ENCODE data around the gene C9orf72. TPM values are rescaled to one million over a fixed set of nuclear protein-coding genes. Genes with fewer than 3 reads are reported as not detected.

Gene C9orf72
- polyA plus RNA-seq, 3 donors from 2014 or later: 4.5 to 11.6 (median 7.6) TPM

DNA sequence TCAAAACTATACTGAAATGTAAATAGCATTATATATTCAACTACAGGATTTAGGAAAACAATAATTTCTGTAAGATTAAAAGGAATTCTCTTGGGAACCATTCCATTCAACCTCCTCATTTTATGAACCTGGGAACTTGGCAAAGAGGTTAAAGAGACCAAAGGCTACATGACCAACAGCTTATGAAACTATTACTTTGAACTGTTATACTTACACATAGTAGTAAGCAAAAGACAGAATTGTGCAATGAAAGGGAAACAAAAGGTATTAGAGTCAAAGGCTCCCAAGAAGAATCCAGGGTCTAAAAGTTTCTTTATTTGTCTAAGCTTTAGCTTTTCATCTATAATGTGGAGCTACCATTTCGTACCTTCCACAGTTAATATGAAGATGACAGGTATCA, 7.2 kb downstream of the C9orf72 start:
- Mint-ChIP-seq H3K36me3 (peaks cover 8 to 24% (median 14%) of the 10 kb centered on the region in 3 donors), H3K4me3 (no peak overlapping the region), H3K27ac (no peak overlapping the region), H3K4me1 (peaks cover 3 to 11% of the 10 kb centered on the region in 2 donors), H3K27me3 (ENCODE audit: low read depth in 3 of 3) (no peaks in the 10 kb centered on the region), H3K9me3 (no peaks in the 10 kb centered on the region)
- no peak for DNase-seq

DNA sequence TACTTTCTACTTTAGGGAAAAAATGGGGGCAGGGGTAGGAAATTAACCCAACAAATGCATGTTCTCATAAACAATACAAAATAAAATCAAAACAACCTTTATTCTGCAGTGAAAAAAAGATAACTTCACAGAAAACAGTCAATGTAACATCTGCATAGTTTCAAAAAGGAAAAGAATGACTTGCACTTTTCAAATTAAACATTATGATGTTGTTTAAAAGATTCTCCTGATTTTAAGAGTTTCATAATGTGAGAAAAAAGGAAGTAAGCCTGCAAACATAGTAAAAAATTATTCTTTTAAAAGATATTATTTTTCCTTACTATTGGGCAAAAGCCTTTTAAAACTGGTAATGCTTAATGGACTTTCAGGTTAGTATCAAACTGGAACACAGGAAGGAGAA, 7.6 kb downstream of the C9orf72 start:
- H3K36me3 Mint-ChIP-seq: peaks cover 8 to 28% (median 14%) of the 10 kb centered on the region in 3 donors
- peaks cover 3 to 11% of the 10 kb centered on the region in 2 donors for H3K4me1 Mint-ChIP-seq
- H3K4me3 Mint-ChIP-seq: no peak overlapping the region
- no peak overlapping the region for H3K27ac Mint-ChIP-seq
- no peaks in the 10 kb centered on the region for H3K27me3 Mint-ChIP-seq (ENCODE audit: low read depth in 3 of 3)
- no peak for DNase-seq
- H3K9me3 Mint-ChIP-seq: no peaks in the 10 kb centered on the region

DNA sequence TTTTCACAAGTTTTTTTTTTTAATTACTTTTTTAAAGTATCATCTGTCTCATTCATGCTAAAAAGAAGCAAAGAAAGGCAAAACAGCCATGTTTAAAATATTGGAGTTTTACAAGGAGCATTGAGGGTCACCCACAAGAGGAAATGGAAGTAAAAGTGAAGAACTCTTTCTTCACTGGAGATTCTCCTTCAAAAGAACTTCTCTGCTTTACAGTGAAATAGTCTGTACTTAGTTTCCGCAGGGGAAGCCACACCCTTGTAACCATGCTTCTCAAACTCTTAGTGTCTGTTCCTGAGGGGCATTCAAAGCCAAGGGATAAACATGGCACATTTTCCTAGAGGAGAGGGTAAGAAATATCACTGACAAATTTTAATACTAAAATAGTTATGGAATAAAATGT, 8.6 kb downstream of the C9orf72 start:
- no peaks in the 10 kb centered on the region for H3K27me3 Mint-ChIP-seq (ENCODE audit: low read depth in 3 of 3)
- no peaks in the 10 kb centered on the region for H3K9me3 Mint-ChIP-seq
- no peak overlapping the region for H3K4me3 Mint-ChIP-seq

DNA sequence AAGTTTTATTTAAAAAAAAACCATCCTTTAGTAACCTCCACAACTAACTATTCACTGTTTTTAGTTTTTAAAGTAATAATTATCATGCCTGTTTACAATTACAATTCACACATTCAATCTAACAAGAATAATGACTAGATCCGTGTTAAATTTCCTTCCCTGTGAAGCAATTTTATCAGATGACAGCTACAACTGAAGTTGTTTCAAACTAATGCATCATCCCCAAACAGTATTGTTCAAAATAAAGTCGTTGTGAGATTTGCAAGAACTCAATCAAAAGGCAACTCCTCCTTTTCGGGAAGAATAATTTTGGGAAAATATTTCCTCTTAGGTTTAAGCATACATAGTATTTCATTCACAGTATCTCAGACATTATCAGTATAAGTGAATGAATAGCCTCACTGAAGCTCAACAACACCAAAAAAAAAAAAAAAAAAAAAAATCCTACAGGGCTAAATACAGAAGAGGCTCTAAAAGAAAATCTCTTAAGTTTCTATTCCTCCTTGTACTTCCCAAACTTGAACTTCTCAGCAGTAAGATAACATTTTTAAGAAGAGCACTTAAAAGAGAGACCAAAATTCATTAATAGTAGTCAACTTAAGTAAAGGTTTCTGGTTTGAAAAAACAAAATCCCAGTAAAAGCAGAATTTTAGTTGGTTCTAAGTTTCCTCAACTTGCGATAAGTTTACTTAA, 9.4 kb downstream of the C9orf72 start:
- H3K27me3 Mint-ChIP-seq (ENCODE audit: low read depth in 3 of 3): no peaks in the 10 kb centered on the region
- H3K4me1 Mint-ChIP-seq: peaks cover 3 to 11% of the 10 kb centered on the region in 2 donors
- no peak overlapping the region for H3K4me3 Mint-ChIP-seq
- no peak overlapping the region for H3K27ac Mint-ChIP-seq
- H3K9me3 Mint-ChIP-seq: no peaks in the 10 kb centered on the region
- peaks cover 8 to 28% (median 14%) of the 10 kb centered on the region in 3 donors for H3K36me3 Mint-ChIP-seq
- no peak for DNase-seq

More for the DNA sequence above, 8.6 kb downstream of the C9orf72 start:
- peaks cover 3 to 11% of the 10 kb centered on the region in 2 donors for H3K4me1 Mint-ChIP-seq
- no peak overlapping the region for H3K27ac Mint-ChIP-seq
- peaks cover 8 to 28% (median 14%) of the 10 kb centered on the region in 3 donors for H3K36me3 Mint-ChIP-seq
- DNase-seq: no peak

DNA sequence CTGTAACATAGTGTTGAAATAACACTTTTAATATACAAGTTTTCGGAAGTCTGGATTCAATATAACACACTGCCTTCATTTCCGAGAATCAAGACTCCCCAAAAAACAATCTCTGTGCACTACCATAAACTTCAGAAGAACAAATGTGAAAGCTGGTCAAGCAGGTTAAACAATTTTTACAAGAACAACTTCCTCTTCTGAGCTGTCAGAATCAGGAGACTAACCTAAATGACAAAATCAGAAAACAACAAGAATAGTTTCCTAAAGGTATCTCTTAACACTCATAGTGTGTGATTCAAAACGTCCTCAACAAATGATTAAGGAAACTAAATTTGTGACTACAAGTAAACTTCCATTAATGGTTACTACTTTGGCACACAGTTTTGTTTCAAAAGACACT, 11.6 kb downstream of the C9orf72 start:
- no peak overlapping the region for H3K27ac Mint-ChIP-seq
- peaks cover 3 to 11% of the 10 kb centered on the region in 2 donors for H3K4me1 Mint-ChIP-seq
- no peaks in the 10 kb centered on the region for H3K9me3 Mint-ChIP-seq
- peaks cover 5 to 25% (median 11%) of the 10 kb centered on the region in 3 donors for H3K36me3 Mint-ChIP-seq
- no peak for DNase-seq
- H3K27me3 Mint-ChIP-seq (ENCODE audit: low read depth in 3 of 3): no peaks in the 10 kb centered on the region
- H3K4me3 Mint-ChIP-seq: no peak overlapping the region

DNA sequence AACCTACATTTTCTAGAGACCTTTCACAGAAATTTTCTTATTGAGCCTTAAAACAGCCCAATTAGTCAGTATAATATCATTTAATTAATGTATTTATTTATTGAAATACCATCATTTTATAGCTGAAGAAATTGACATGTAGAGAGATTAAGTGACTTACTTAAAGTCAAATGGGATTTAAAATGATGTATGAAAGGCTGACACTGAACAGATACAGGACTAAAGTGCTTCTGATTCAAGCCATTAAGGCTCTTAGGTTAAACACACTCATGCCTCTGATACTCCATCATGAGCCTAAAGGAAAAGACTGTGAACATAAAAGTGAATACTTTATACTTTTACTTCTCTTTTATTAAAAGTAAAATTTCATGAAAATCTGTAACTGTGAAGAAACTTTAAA, 12.8 kb downstream of the C9orf72 start:
- H3K9me3 Mint-ChIP-seq: no peaks in the 10 kb centered on the region
- peaks cover 3 to 11% of the 10 kb centered on the region in 2 donors for H3K4me1 Mint-ChIP-seq
- DNase-seq: no peak
- peaks cover 6 to 23% (median 7%) of the 10 kb centered on the region in 3 donors for H3K36me3 Mint-ChIP-seq
- H3K27ac Mint-ChIP-seq: no peak overlapping the region
- H3K27me3 Mint-ChIP-seq (ENCODE audit: low read depth in 3 of 3): no peaks in the 10 kb centered on the region
- H3K4me3 Mint-ChIP-seq: no peak overlapping the region

DNA sequence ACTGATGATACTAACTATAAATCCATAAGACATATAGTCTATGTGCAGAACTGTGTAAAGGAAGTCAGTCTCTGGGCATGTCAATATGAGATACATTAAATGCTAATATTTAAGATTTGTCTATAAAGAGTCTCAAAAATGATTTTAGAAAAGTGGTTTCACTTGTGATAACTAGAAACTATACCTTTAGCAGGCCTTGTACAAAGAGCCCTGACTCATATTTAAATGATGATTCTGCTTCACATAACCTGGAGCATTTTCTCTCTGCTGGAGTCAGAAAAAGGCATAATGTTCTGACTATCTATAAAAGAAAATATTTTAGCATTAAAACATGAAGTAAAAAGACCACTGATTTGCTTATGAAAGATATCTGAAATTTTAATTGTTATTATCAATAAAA, 15.0 kb downstream of the C9orf72 start:
- Mint-ChIP-seq H3K9me3 (no peaks in the 10 kb centered on the region), H3K27ac (no peak overlapping the region), H3K4me3 (no peak overlapping the region), H3K36me3 (peaks cover 10 to 35% (median 24%) of the 10 kb centered on the region in 3 donors), H3K27me3 (ENCODE audit: low read depth in 3 of 3) (peaks cover 0 to under 1% (median 0%) of the 10 kb centered on the region in 3 donors), H3K4me1 (no peaks in the 10 kb centered on the region)
- no peak for DNase-seq

DNA sequence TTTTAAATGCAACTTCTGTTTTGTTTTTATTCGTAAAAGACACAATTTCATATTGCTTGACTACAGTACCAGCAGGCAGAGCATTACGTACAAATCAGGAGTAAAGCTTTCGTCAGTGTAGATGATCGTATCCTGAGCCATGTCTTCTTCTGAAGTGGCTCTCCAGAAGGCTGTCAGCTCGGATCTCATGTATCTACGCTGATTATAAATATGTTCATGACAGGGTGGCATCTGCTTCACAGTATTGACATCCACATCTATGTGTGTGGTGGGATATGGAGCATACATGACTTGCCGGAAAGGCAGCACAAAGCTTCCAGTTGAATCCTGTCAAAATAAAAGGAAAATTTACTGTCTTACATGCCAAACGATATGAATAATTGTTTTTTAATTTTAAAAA, 16.8 kb downstream of the C9orf72 start:
- Mint-ChIP-seq H3K4me1 (no peaks in the 10 kb centered on the region), H3K9me3 (no peaks in the 10 kb centered on the region), H3K4me3 (no peak overlapping the region), H3K27me3 (ENCODE audit: low read depth in 3 of 3) (peaks cover 0 to 2% (median 0%) of the 10 kb centered on the region in 3 donors), H3K27ac (no peak overlapping the region), H3K36me3 (peaks cover 10 to 38% (median 28%) of the 10 kb centered on the region in 3 donors)
- no peak for DNase-seq

DNA sequence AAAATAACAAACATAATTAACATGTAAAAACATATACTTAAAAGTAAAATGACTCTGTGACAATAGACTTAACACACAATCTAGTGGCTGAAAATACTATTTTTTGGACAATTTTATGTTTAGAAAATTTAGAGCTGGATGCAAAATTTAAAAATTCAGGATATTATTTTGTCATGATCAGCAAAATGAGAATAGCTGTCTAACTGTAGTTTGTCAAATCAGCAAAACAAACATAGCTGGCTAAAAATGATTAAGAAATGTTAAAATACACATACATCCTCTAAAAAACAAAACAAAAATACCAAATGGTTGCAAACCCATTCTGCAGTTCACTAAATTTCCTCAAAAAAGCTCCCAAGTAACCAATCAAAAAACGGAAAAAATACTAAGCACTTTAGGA, 18.6 kb downstream of the C9orf72 start:
- no peak overlapping the region for H3K27ac Mint-ChIP-seq
- H3K4me1 Mint-ChIP-seq: no peaks in the 10 kb centered on the region
- H3K9me3 Mint-ChIP-seq: no peaks in the 10 kb centered on the region
- peaks cover 14 to 40% (median 28%) of the 10 kb centered on the region in 3 donors for H3K36me3 Mint-ChIP-seq
- no peak overlapping the region for H3K4me3 Mint-ChIP-seq
- H3K27me3 Mint-ChIP-seq (ENCODE audit: low read depth in 3 of 3): peaks cover 0 to 2% (median 0%) of the 10 kb centered on the region in 3 donors
- no peak for DNase-seq

DNA sequence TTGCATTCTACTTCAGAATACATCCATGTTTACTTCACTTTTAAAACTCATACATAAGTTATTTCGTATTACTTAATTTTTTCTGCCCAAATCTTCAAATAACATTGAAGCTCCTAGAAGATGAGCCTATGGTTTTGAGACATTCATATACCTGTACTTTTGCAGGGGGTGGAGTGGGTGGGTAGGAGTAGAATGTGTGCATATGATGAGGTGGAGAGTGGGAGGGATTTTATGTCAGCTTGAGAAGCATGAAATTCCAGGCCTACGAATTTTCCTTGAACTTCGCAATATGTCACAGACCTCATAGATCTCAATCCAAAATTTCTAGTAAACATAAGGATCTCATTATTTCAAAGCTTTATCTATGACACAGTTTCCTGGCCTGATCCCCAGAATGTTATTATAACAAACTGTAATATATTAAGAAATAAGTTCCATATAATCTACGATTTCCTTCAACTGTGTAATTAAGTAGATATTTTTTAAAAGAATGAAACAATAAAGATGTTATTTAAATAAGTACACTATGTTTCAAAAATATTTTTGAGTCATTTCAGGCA, 24.0 kb downstream of the C9orf72 start:
- peaks cover 22 to 41% (median 22%) of the 10 kb centered on the region in 3 donors for H3K36me3 Mint-ChIP-seq
- H3K9me3 Mint-ChIP-seq: no peaks in the 10 kb centered on the region
- peaks cover 0 to 2% (median 0%) of the 10 kb centered on the region in 3 donors for H3K27me3 Mint-ChIP-seq (ENCODE audit: low read depth in 3 of 3)
- DNase-seq: no peak
- no peak overlapping the region for H3K4me3 Mint-ChIP-seq
- no peak overlapping the region for H3K27ac Mint-ChIP-seq
- no peaks in the 10 kb centered on the region for H3K4me1 Mint-ChIP-seq

DNA sequence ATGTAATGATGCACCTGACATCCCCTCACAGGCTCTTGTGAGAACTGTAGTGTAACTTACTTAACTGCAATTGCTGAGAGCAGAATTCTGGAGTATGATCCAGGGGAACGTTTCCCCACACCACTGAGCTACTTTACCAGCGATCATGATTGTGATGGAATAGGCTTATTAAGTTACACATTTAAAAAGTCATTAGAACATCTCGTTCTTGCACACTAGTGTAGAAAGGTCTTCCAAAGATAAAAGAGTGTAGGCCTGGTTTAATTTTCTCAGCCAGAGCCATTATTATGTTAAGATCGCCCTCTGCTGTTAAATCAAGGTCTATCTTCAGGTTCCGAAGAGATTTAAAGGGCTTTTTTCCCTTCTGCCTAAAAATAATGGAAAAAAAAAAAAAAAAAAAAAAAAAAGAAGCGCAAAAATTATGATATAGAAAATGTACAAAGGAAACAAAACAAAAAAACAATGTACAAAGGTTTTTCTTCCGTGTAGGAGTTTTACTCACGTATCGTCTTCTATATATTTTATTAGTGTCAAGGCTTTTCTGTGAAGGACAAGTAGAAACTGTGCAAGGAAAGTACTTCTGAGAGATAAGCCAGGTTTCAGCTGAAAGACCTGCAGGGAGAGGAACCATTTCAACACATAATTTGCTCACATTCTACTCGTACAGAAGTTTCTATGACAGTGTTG, 25.1 kb downstream of the C9orf72 start:
- peaks cover 14 to 34% (median 20%) of the 10 kb centered on the region in 3 donors for H3K36me3 Mint-ChIP-seq
- no peaks in the 10 kb centered on the region for H3K9me3 Mint-ChIP-seq
- no peaks in the 10 kb centered on the region for H3K4me1 Mint-ChIP-seq
- no peak overlapping the region for H3K4me3 Mint-ChIP-seq
- peaks cover 0 to under 1% (median 0%) of the 10 kb centered on the region in 3 donors for H3K27me3 Mint-ChIP-seq (ENCODE audit: low read depth in 3 of 3)
- H3K27ac Mint-ChIP-seq: no peak overlapping the region
- no peak for DNase-seq

DNA sequence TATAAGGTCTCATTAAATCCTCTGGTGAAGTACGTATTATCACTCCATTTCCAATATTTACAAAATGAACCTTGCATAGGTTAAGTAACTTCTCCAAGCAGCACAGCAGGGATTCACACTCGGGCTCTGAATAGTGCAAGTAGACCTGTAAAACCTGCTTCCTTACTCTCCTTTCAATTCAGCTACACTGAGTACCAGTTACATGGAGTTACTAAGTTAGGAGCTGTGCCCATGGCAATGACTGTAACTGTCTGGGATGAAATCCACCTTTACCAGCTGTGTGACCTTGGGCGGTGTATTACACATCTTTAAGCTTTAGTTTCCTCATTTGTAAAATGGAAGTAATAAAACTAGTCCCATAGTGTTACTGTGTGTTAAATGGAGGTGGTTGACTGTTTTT, 27.8 kb downstream of the C9orf72 start:
- Mint-ChIP-seq H3K9me3 (no peaks in the 10 kb centered on the region), H3K27ac (no peak overlapping the region), H3K4me1 (no peaks in the 10 kb centered on the region), H3K27me3 (ENCODE audit: low read depth in 3 of 3) (no peaks in the 10 kb centered on the region), H3K4me3 (no peak overlapping the region), H3K36me3 (peaks cover 11 to 23% (median 21%) of the 10 kb centered on the region in 3 donors)
- no peak for DNase-seq

DNA sequence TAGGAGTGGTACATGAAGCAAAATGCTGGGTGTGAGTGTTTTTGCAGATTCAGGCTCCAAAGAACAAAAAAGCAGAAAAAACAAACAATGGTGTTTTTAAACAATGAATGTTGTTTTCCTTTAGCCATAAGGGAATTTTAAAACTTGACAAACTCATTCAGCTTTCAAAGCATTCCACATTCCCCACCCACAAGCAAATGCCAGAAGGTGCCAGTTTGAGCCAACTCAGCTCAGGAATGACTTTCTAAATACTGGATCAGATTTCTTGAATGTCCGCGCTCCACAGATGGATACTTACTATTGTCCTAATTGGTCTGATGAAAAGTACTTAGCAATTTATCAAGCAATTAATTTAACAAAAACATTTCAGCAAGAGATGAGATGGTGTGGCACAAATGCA, 30.8 kb downstream of the C9orf72 start:
- no peaks in the 10 kb centered on the region for H3K27me3 Mint-ChIP-seq (ENCODE audit: low read depth in 3 of 3)
- H3K4me1 Mint-ChIP-seq: no peaks in the 10 kb centered on the region
- H3K4me3 Mint-ChIP-seq: no peak overlapping the region
- H3K36me3 Mint-ChIP-seq: peaks cover 11 to 15% (median 13%) of the 10 kb centered on the region in 3 donors
- no peak overlapping the region for H3K27ac Mint-ChIP-seq
- H3K9me3 Mint-ChIP-seq: no peaks in the 10 kb centered on the region
- DNase-seq: no peak

DNA sequence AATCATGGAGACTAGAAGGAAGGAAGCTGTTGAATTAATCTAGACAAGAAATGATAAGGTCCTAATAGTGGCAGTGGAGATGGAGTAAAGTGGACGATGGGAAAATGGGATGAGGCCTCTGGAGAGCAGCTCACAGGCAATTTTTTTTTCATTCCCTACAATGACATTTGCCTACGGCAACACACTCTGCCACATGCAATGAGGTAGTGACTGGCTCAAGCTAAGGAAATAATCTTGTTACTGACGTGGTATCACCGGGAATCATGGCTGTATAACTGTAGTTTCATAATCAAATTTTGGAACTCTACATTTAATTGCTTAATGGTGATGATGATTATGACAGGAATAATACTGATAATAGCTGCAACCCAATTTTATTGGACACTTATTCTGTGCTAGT, 31.5 kb downstream of the C9orf72 start:
- H3K4me1 Mint-ChIP-seq: no peaks in the 10 kb centered on the region
- H3K4me3 Mint-ChIP-seq: no peak overlapping the region
- DNase-seq: no peak
- H3K9me3 Mint-ChIP-seq: no peaks in the 10 kb centered on the region
- peaks cover 11 to 13% (median 11%) of the 10 kb centered on the region in 3 donors for H3K36me3 Mint-ChIP-seq
- no peak overlapping the region for H3K27ac Mint-ChIP-seq
- no peaks in the 10 kb centered on the region for H3K27me3 Mint-ChIP-seq (ENCODE audit: low read depth in 3 of 3)

Measured in immature natural killer cell (primary cell).